ENCODE data around the gene NBAS.

GRCh38 chr2:15533860-15534480, 27.2 kb downstream of the NBAS start:
- TF ChIP-seq EZH2 (IDR thresholded peaks at IDR 0.05; ENCODE audit: insufficient read depth, low read length) (no peak), CTCF (IDR thresholded peaks at IDR 0.05; ENCODE audit: insufficient read depth, low read depth, low read length) (no peak)

Data from astrocyte (in vitro differentiated cells and primary cell).